Stomach smooth muscle (tissue), 2 donors: Measurements from ENCODE around the gene MMP20.
A peak's percentile ranks its signal among the peaks of the same experiment; 100 is the strongest.

Experiments
- H3K27ac ChIP-seq: one replicate; pipeline ENCODE4 v1.7.0; 2013; ENCODE audit warnings: mild to moderate bottlenecking, low read length, inconsistent platforms
- H3K27me3 ChIP-seq, 2 donors: one replicate each; pipeline ENCODE4 v1.7.0; 2013; ENCODE audit warnings: low read length in 2 of 2; ENCODE audit not compliant: insufficient read depth in 2 of 2, control insufficient read depth in 1 of 2
- H3K36me3 ChIP-seq, 2 donors: one replicate each; pipeline ENCODE4 v1.7.0; 2013; ENCODE audit warnings: low read length in 2 of 2; ENCODE audit not compliant: control insufficient read depth in 2 of 2, insufficient read depth in 2 of 2
- H3K4me1 ChIP-seq: one replicate; pipeline ENCODE4 v1.7.0; 2013; ENCODE audit warnings: low read length; ENCODE audit not compliant: control insufficient read depth, insufficient read depth
- H3K4me3 ChIP-seq, 2 donors: one replicate each; pipeline ENCODE4 v1.7.0; 2013; ENCODE audit warnings: low read length in 2 of 2
- H3K9ac ChIP-seq, 2 donors: one replicate each; pipeline ENCODE4 v1.7.0; 2013; ENCODE audit warnings: low read length in 2 of 2, mild to moderate bottlenecking in 1 of 2
- H3K9me3 ChIP-seq, 2 donors: one replicate each; pipeline ENCODE4 v1.7.0; 2013; ENCODE audit warnings: low read length in 2 of 2; ENCODE audit not compliant: control insufficient read depth in 2 of 2
- donor health status: healthy.
- donor health status: Pancreatic carcinoma.

The MMP20 gene

GRCh38 chr11:102560555-102561011 lies 64.5 kb downstream of the MMP20 start:
- Histone ChIP-seq H3K4me1 (no peaks in the 10 kb centered on the region), H3K4me3 (peak overlapping the region; percentile 36 to 70), H3K27me3 (no peaks in the 10 kb centered on the region), H3K27ac (no peak overlapping the region), H3K9me3 (no peaks in the 10 kb centered on the region), H3K36me3 (no peaks in the 10 kb centered on the region), H3K9ac (peak overlapping the region in 1 of 2 donors; percentile 22)

GRCh38 chr11:102559839-102560238 lies 65.3 kb downstream of the MMP20 start:
- Histone ChIP-seq H3K4me3 (no peak overlapping the region), H3K27ac (no peak overlapping the region), H3K9ac (no peak overlapping the region), H3K4me1 (no peaks in the 10 kb centered on the region), H3K9me3 (no peaks in the 10 kb centered on the region), H3K27me3 (no peaks in the 10 kb centered on the region), H3K36me3 (no peaks in the 10 kb centered on the region)

- no peaks in the 10 kb centered on the region for H3K9me3 ChIP-seq
- H3K36me3 ChIP-seq = no peaks in the 10 kb centered on the region
- no peak overlapping the region for H3K27ac ChIP-seq
- H3K4me3 ChIP-seq = no peak overlapping the region
- no peaks in the 10 kb centered on the region for H3K27me3 ChIP-seq
- H3K4me1 ChIP-seq = no peaks in the 10 kb centered on the region
- H3K9ac ChIP-seq = no peak overlapping the region
These were observed 70.0 kb downstream of the MMP20 start for GRCh38 chr11:102555091-102555490.

- Histone ChIP-seq H3K27me3 (no peaks in the 10 kb centered on the region), H3K9me3 (no peaks in the 10 kb centered on the region), H3K4me3 (no peak overlapping the region), H3K27ac (no peak overlapping the region), H3K36me3 (no peaks in the 10 kb centered on the region), H3K9ac (no peak overlapping the region), H3K4me1 (no peaks in the 10 kb centered on the region)
These were observed 71.3 kb downstream of the MMP20 start for GRCh38 chr11:102553835-102554282.

- Histone ChIP-seq H3K9ac (no peak overlapping the region), H3K27me3 (no peaks in the 10 kb centered on the region), H3K9me3 (no peaks in the 10 kb centered on the region), H3K4me1 (no peaks in the 10 kb centered on the region), H3K36me3 (no peaks in the 10 kb centered on the region), H3K4me3 (no peak overlapping the region), H3K27ac (no peak overlapping the region)
These were observed 72.5 kb downstream of the MMP20 start for GRCh38 chr11:102552447-102553194.

- no peaks in the 10 kb centered on the region for H3K36me3 ChIP-seq
- no peaks in the 10 kb centered on the region for H3K9me3 ChIP-seq
- H3K9ac ChIP-seq = no peak overlapping the region
- no peaks in the 10 kb centered on the region for H3K27me3 ChIP-seq
- H3K27ac ChIP-seq = no peak overlapping the region
- no peaks in the 10 kb centered on the region for H3K4me1 ChIP-seq
- H3K4me3 ChIP-seq = no peak overlapping the region
These were observed 73.1 kb downstream of the MMP20 start for GRCh38 chr11:102552020-102552419.

- no peaks in the 10 kb centered on the region for H3K4me1 ChIP-seq
- H3K36me3 ChIP-seq = no peaks in the 10 kb centered on the region
- H3K27ac ChIP-seq = no peak overlapping the region
- H3K9ac ChIP-seq = no peak overlapping the region
- no peak overlapping the region for H3K4me3 ChIP-seq
- no peaks in the 10 kb centered on the region for H3K27me3 ChIP-seq
- H3K9me3 ChIP-seq = no peaks in the 10 kb centered on the region
These were observed 73.9 kb downstream of the MMP20 start for GRCh38 chr11:102551169-102551781.

- Histone ChIP-seq H3K9ac (no peak overlapping the region), H3K27me3 (peaks cover 0 to 2% of the 10 kb centered on the region in 2 donors), H3K4me1 (no peaks in the 10 kb centered on the region), H3K27ac (no peak overlapping the region), H3K9me3 (no peaks in the 10 kb centered on the region), H3K36me3 (no peaks in the 10 kb centered on the region), H3K4me3 (no peak overlapping the region)
These were observed 78.1 kb downstream of the MMP20 start for GRCh38 chr11:102546923-102547471.

- Histone ChIP-seq H3K27me3 (peaks cover 0 to 2% of the 10 kb centered on the region in 2 donors), H3K9ac (no peak overlapping the region), H3K9me3 (no peaks in the 10 kb centered on the region), H3K4me1 (no peaks in the 10 kb centered on the region), H3K27ac (no peak overlapping the region), H3K36me3 (no peaks in the 10 kb centered on the region), H3K4me3 (no peak overlapping the region)
These were observed 78.7 kb downstream of the MMP20 start for GRCh38 chr11:102546427-102546826.

GRCh38 chr11:102545701-102546100 lies 79.4 kb downstream of the MMP20 start:
- no peaks in the 10 kb centered on the region for H3K9me3 ChIP-seq
- H3K27me3 ChIP-seq = peaks cover 0 to 2% of the 10 kb centered on the region in 2 donors
- H3K4me3 ChIP-seq = no peak overlapping the region
- H3K36me3 ChIP-seq = no peaks in the 10 kb centered on the region
- H3K27ac ChIP-seq = no peak overlapping the region
- H3K4me1 ChIP-seq = no peaks in the 10 kb centered on the region
- no peak overlapping the region for H3K9ac ChIP-seq

- Histone ChIP-seq H3K27me3 (peaks cover 0 to 2% of the 10 kb centered on the region in 2 donors), H3K9me3 (no peaks in the 10 kb centered on the region)
These were observed 80.5 kb downstream of the MMP20 start for GRCh38 chr11:102544594-102544993.

More at GRCh38 chr11:102544594-102544993, 80.5 kb downstream of the MMP20 start:
- Histone ChIP-seq H3K4me1 (no peaks in the 10 kb centered on the region), H3K4me3 (no peak overlapping the region), H3K9ac (no peak overlapping the region), H3K27ac (no peak overlapping the region), H3K36me3 (no peaks in the 10 kb centered on the region)
